GM12878 (cell line): Measurements from ENCODE around the gene CSTPP1.

Experiments
- GATAD2B ChIP-seq: fragments of 450-650 bp; conservative IDR thresholded peaks from 2 replicates; pipeline ENCODE4 v1.6.1; 2017; ENCODE audit warnings: low read depth, mild to moderate bottlenecking, moderate library complexity
- HCFC1 ChIP-seq: fragments of 150-350 bp; IDR thresholded peaks from 2 replicates; pipeline ENCODE4 v1.6.1; 2014; ENCODE audit warnings: low read length
- TF ChIP-seq, protein P1 (sequence below), 3 experiments: IDR thresholded peaks in 2 of 3; conservative IDR thresholded peaks in 1 of 3; 2 replicates each; pipeline ENCODE4 v1.5.1; 2011; ENCODE audit warnings: low read depth in 3 of 3, low read length in 3 of 3, mild to moderate bottlenecking in 3 of 3, control low read depth in 2 of 3, moderate library complexity in 2 of 3, inconsistent platforms in 1 of 3, mixed read lengths in 1 of 3; ENCODE audit not compliant: control insufficient read depth in 2 of 3, insufficient read depth in 1 of 3; ENCODE audit errors: extremely low read depth in 1 of 3
- TF ChIP-seq, protein P2 (sequence below): IDR thresholded peaks from 2 replicates; pipeline ENCODE4 v1.6.1; 2012; ENCODE audit warnings: low read depth, low read length, improper control_type of control experiment

DNA sequence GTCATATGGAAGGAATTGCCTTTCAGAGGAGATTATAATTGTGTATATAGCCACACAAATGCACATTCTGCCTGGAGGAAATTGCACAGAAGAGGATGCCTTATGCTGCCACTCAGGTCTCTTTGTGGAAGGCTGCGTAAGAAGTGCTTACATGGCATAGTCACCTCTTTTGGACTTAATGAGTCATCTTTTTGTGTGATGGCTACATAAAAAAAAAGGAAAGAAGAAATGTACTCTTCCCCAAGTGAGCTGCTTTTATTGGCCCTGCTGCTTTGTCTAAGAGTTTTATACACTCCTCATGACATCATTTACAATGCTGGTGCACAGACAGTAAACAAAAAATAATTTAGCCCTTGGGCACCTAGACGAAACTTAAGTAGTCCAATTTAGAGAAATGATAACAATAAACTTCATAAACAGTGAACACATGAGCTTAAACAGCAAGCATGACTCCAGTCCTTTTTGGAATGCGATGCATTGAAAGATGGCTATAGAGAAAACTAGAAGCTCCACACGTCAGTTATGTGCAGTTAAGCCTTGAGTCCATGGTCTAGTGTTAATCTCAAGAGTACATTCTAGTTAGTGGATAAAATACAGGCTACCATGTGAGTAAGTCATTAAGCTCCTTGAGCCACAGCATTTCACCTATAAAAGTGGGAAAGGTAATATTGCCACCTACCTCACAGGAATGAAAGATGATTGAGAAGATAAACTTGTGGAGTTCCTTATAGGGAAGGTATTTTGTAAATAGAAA lies 12.0 kb downstream of the CSTPP1 start:
- TF ChIP-seq, protein P1, sequence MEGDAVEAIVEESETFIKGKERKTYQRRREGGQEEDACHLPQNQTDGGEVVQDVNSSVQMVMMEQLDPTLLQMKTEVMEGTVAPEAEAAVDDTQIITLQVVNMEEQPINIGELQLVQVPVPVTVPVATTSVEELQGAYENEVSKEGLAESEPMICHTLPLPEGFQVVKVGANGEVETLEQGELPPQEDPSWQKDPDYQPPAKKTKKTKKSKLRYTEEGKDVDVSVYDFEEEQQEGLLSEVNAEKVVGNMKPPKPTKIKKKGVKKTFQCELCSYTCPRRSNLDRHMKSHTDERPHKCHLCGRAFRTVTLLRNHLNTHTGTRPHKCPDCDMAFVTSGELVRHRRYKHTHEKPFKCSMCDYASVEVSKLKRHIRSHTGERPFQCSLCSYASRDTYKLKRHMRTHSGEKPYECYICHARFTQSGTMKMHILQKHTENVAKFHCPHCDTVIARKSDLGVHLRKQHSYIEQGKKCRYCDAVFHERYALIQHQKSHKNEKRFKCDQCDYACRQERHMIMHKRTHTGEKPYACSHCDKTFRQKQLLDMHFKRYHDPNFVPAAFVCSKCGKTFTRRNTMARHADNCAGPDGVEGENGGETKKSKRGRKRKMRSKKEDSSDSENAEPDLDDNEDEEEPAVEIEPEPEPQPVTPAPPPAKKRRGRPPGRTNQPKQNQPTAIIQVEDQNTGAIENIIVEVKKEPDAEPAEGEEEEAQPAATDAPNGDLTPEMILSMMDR (IDR thresholded peaks at IDR 0.05 in 2 of 3, conservative IDR thresholded peaks at IDR 0.05 in 1 of 3; ENCODE audit: control insufficient read depth in 2 of 3, extremely low read depth in 1 of 3, insufficient read depth in 1 of 3, low read depth in 3 of 3, low read length in 3 of 3) = no peak
- TF ChIP-seq HCFC1 = no peak
- no peak for TF ChIP-seq GATAD2B
- TF ChIP-seq, protein P2, sequence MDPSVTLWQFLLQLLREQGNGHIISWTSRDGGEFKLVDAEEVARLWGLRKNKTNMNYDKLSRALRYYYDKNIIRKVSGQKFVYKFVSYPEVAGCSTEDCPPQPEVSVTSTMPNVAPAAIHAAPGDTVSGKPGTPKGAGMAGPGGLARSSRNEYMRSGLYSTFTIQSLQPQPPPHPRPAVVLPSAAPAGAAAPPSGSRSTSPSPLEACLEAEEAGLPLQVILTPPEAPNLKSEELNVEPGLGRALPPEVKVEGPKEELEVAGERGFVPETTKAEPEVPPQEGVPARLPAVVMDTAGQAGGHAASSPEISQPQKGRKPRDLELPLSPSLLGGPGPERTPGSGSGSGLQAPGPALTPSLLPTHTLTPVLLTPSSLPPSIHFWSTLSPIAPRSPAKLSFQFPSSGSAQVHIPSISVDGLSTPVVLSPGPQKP = no peak
